ENCODE measurements around the gene SAE1. TPM values are rescaled to one million over a fixed set of nuclear protein-coding genes. Genes with fewer than 3 reads are reported as not detected.

The SAE1 gene
- total and polyA plus RNA-seq, 2 donors (not counting 1 experiment from before 2014, with no cell fraction given) = 26.5 to 45.1 TPM

- H3K4me3 ChIP-seq (ENCODE audit: control extremely low read depth in 1 of 5, extremely low read depth in 1 of 5, insufficient read depth in 1 of 5, low read depth in 2 of 5, low read length in 4 of 5) = peak overlapping the region in 1 of 5 experiments; percentile 14
- H4K20me1 ChIP-seq (ENCODE audit: control insufficient read depth, insufficient read depth, low read length, poor library complexity, severe bottlenecking) = no peaks in the 10 kb centered on the region
- Mint-ChIP-seq H3K4me1 (peaks cover 19% of the 10 kb centered on the region), H3K9me3 (ENCODE audit: insufficient read depth) (no peaks in the 10 kb centered on the region), H3K4me3 (peak overlapping the region; percentile 72), H3K27ac (peak overlapping the region; percentile 89), H3K27me3 (no peaks in the 10 kb centered on the region)
- CTCF ChIA-PET = interaction anchor here (0.6 to 2.5 kb wide), 8 partner anchors 24 to 107 kb away, joined by 3 to 7 read pairs (median 4); no protein-coding TSS in a partner anchor
- POLR2A ChIA-PET = interaction anchor here (1.4 kb wide), 1 partner anchor 40 kb away, joined by 11 read pairs; no protein-coding TSS in a partner anchor
- no peaks in the 10 kb centered on the region for H3K9me3 ChIP-seq (ENCODE audit: control extremely low read depth in 1 of 3, control insufficient read depth in 2 of 3, insufficient read depth in 1 of 3, low read length in 2 of 3)
- TF ChIP-seq, protein P1, sequence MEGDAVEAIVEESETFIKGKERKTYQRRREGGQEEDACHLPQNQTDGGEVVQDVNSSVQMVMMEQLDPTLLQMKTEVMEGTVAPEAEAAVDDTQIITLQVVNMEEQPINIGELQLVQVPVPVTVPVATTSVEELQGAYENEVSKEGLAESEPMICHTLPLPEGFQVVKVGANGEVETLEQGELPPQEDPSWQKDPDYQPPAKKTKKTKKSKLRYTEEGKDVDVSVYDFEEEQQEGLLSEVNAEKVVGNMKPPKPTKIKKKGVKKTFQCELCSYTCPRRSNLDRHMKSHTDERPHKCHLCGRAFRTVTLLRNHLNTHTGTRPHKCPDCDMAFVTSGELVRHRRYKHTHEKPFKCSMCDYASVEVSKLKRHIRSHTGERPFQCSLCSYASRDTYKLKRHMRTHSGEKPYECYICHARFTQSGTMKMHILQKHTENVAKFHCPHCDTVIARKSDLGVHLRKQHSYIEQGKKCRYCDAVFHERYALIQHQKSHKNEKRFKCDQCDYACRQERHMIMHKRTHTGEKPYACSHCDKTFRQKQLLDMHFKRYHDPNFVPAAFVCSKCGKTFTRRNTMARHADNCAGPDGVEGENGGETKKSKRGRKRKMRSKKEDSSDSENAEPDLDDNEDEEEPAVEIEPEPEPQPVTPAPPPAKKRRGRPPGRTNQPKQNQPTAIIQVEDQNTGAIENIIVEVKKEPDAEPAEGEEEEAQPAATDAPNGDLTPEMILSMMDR (IDR thresholded peaks at IDR 0.05) = no peak
- TF ChIP-seq EZH2 (IDR thresholded peaks at IDR 0.05; ENCODE audit: borderline replicate concordance, insufficient read depth, low read depth, low read length, poor library complexity, severe bottlenecking) = no peak
- intact Hi-C loops (cut with micrococcal nuclease) = no loop called here
- H3K4me2 ChIP-seq (replicated peaks; ENCODE audit: low read depth, low read length, poor library complexity, severe bottlenecking) = peak overlapping the region; percentile 44
- peaks cover 17% of the 10 kb centered on the region for H3K79me2 ChIP-seq (ENCODE audit: control insufficient read depth, insufficient read depth, low read length)
- H3K9ac ChIP-seq (ENCODE audit: low read length) = peak overlapping the region; percentile 15
- DNase-seq (peak; percentile 45), ATAC-seq (ENCODE audit: low read depth) (peak; percentile 78)
- peaks cover 12 to 41% of the 10 kb centered on the region in 2 experiments for H3K36me3 ChIP-seq (replicated peaks in 1 of 2; ENCODE audit: control extremely low read depth in 1 of 2, control insufficient read depth in 1 of 2, extremely low read depth in 1 of 2, insufficient read depth in 2 of 2, low read length in 1 of 2)
- H3K27me3 ChIP-seq (replicated peaks in 1 of 4; ENCODE audit: control extremely low read depth in 1 of 4, control insufficient read depth in 3 of 4, insufficient read depth in 4 of 4, low read length in 3 of 4) = no peaks in the 10 kb centered on the region
- 66% methylated on average over 10 of the region's 17 CpGs for WGBS (ENCODE audit: insufficient coverage)
- peak overlapping the region; percentile 36 for H2AFZ ChIP-seq (ENCODE audit: insufficient read depth, low read depth, low read length, poor library complexity, severe bottlenecking)
- peaks cover 3 to 12% of the 10 kb centered on the region in 2 donors for H3K4me1 ChIP-seq (ENCODE audit: control insufficient read depth in 2 of 2, insufficient read depth in 2 of 2, low read length in 2 of 2)
- peak overlapping the region; percentile 41 to 62 for H3K27ac ChIP-seq (ENCODE audit: low read length in 2 of 2)
Measured at GRCh38 chr19:47186446-47187334, 56.1 kb downstream of the SAE1 start.

- 100% methylated on average over 2 of the region's 2 CpGs for WGBS (ENCODE audit: insufficient coverage)
- CTCF ChIA-PET = interaction anchor here (1.1 to 2.5 kb wide), 6 partner anchors 23 to 108 kb away, joined by 4 to 7 read pairs (median 5); no protein-coding TSS in a partner anchor
- Histone ChIP-seq H3K9me3 (ENCODE audit: control extremely low read depth in 1 of 3, control insufficient read depth in 2 of 3, insufficient read depth in 1 of 3, low read length in 2 of 3) (no peaks in the 10 kb centered on the region), H3K79me2 (ENCODE audit: control insufficient read depth, insufficient read depth, low read length) (peaks cover 17% of the 10 kb centered on the region), H2AFZ (ENCODE audit: insufficient read depth, low read depth, low read length, poor library complexity, severe bottlenecking) (no peak overlapping the region), H3K4me1 (ENCODE audit: control insufficient read depth in 2 of 2, insufficient read depth in 2 of 2, low read length in 2 of 2) (peaks cover 3 to 12% of the 10 kb centered on the region in 2 donors), H3K36me3 (replicated peaks in 1 of 2; ENCODE audit: control extremely low read depth in 1 of 2, control insufficient read depth in 1 of 2, extremely low read depth in 1 of 2, insufficient read depth in 2 of 2, low read length in 1 of 2) (peaks cover 12 to 36% of the 10 kb centered on the region in 2 experiments), H3K27ac (ENCODE audit: low read length in 2 of 2) (no peak overlapping the region), H3K9ac (ENCODE audit: low read length) (no peak overlapping the region), H3K4me2 (replicated peaks; ENCODE audit: low read depth, low read length, poor library complexity, severe bottlenecking) (peak overlapping the region; percentile 44), H4K20me1 (ENCODE audit: control insufficient read depth, insufficient read depth, low read length, poor library complexity, severe bottlenecking) (no peaks in the 10 kb centered on the region), H3K4me3 (ENCODE audit: control extremely low read depth in 1 of 5, extremely low read depth in 1 of 5, insufficient read depth in 1 of 5, low read depth in 2 of 5, low read length in 4 of 5) (no peak overlapping the region), H3K27me3 (replicated peaks in 1 of 4; ENCODE audit: control extremely low read depth in 1 of 4, control insufficient read depth in 3 of 4, insufficient read depth in 4 of 4, low read length in 3 of 4) (no peaks in the 10 kb centered on the region)
- TF ChIP-seq, protein P1 (IDR thresholded peaks at IDR 0.05) = no peak
- no peak for TF ChIP-seq EZH2 (IDR thresholded peaks at IDR 0.05; ENCODE audit: borderline replicate concordance, insufficient read depth, low read depth, low read length, poor library complexity, severe bottlenecking)
- ATAC-seq (ENCODE audit: low read depth) (no peak), DNase-seq (no peak)
- POLR2A ChIA-PET = interaction anchor here (1.4 kb wide), 1 partner anchor 39 kb away, joined by 11 read pairs; no protein-coding TSS in a partner anchor
- Mint-ChIP-seq H3K27ac (peak overlapping the region; percentile 89), H3K4me3 (peak overlapping the region; percentile 72), H3K9me3 (ENCODE audit: insufficient read depth) (no peaks in the 10 kb centered on the region), H3K27me3 (no peaks in the 10 kb centered on the region), H3K4me1 (peaks cover 17% of the 10 kb centered on the region)
- intact Hi-C loops (cut with micrococcal nuclease) = no loop called here
Measured at GRCh38 chr19:47187335-47187655, 56.7 kb downstream of the SAE1 start.
